Naive thymus-derived CD4-positive, alpha-beta T cell (primary cell): ENCODE results near the gene AVEN. TPM values are rescaled to one million over a fixed set of nuclear protein-coding genes. Genes with fewer than 3 reads are reported as not detected.

ENCODE experiments used
- ATAC-seq: fragments of 150-1000 bp; cut with Tn5 transposase; 2 replicates; pipeline ENCODE4 v1.10.0; 2021; ENCODE audit warnings: mild to moderate bottlenecking, moderate library complexity
- CTCF ChIA-PET: fragments of 350-600 bp; sonication (Branson Sonifier 250); formaldehyde crosslinking; loops from one replicate; lab custom pipeline; 2021; ENCODE audit warnings: antibody characterized with exemption; lab: Charles Lee
- POLR2A ChIA-PET: fragments of 350-600 bp; sonication (Branson Sonifier 250); formaldehyde crosslinking; loops from one replicate; lab custom pipeline; 2021; ENCODE audit warnings: antibody characterized with exemption, inconsistent platforms; lab: Charles Lee
- DNase-seq, 9 donors: peaks; one replicate each; pipeline versions ENCODE4 v3.0.0 to v3.0.0-alpha.2; 2020 to 2022; ENCODE audit warnings: mixed read lengths in 1 of 9
- H3K27ac ChIP-seq: one replicate; pipeline ENCODE4 v1.7.0; 2013; ENCODE audit warnings: mild to moderate bottlenecking, low read depth, low read length, moderate library complexity
- H3K27me3 ChIP-seq, 2 donors: one replicate each; pipeline ENCODE4 v1.7.0; 2013; ENCODE audit warnings: low read length in 2 of 2, mild to moderate bottlenecking in 2 of 2, moderate library complexity in 2 of 2; ENCODE audit not compliant: control insufficient read depth in 2 of 2, insufficient read depth in 2 of 2
- H3K36me3 ChIP-seq, 3 experiments: 1 replicate in 2 of 3; 2 replicates in 1 of 3; pipeline ENCODE4 v1.7.0; 2013; ENCODE audit warnings: low read length in 3 of 3, mild to moderate bottlenecking in 3 of 3, moderate library complexity in 1 of 3; ENCODE audit not compliant: insufficient read depth in 3 of 3, control insufficient read depth in 2 of 3
- H3K4me1 ChIP-seq, 2 donors: one replicate each; pipeline ENCODE4 v1.7.0; 2013; ENCODE audit warnings: low read length in 2 of 2, mild to moderate bottlenecking in 2 of 2, moderate library complexity in 1 of 2; ENCODE audit not compliant: control insufficient read depth in 2 of 2, insufficient read depth in 2 of 2
- H3K4me3 ChIP-seq: 2 replicates; pipeline ENCODE4 v1.7.0; 2013; ENCODE audit warnings: mild to moderate bottlenecking, low read length
- H3K9me3 ChIP-seq, 3 experiments: 1 replicate in 2 of 3; 2 replicates in 1 of 3; pipeline ENCODE4 v1.7.0; 2013; ENCODE audit warnings: low read length in 3 of 3; ENCODE audit not compliant: control insufficient read depth in 2 of 3
- H3K27ac Mint-ChIP-seq, 9 donors: one replicate each; pipeline ENCODE4 v1.8.0; 2020 to 2022; ENCODE audit warnings: mixed read lengths in 9 of 9, mild to moderate bottlenecking in 8 of 9, moderate library complexity in 5 of 9, inconsistent platforms in 2 of 9
- H3K27me3 Mint-ChIP-seq, 5 donors: one replicate each; pipeline ENCODE4 v1.8.0; 2021 to 2022; ENCODE audit warnings: mixed read lengths in 5 of 5, mild to moderate bottlenecking in 1 of 5
- H3K36me3 Mint-ChIP-seq, 5 donors: one replicate each; pipeline ENCODE4 v1.8.0; 2020 to 2022; ENCODE audit warnings: mixed read lengths in 5 of 5, mild to moderate bottlenecking in 3 of 5, inconsistent platforms in 1 of 5
- H3K4me1 Mint-ChIP-seq, 7 donors: one replicate each; pipeline ENCODE4 v1.8.0; 2020 to 2022; ENCODE audit warnings: mixed read lengths in 7 of 7, mild to moderate bottlenecking in 3 of 7, inconsistent platforms in 1 of 7
- H3K4me3 Mint-ChIP-seq, 10 donors: one replicate each; pipeline ENCODE4 v1.8.0; 2020 to 2022; ENCODE audit warnings: mild to moderate bottlenecking in 10 of 10, mixed read lengths in 10 of 10, moderate library complexity in 6 of 10, inconsistent platforms in 2 of 10
- H3K9me3 Mint-ChIP-seq, 11 donors: one replicate each; pipeline ENCODE4 v1.8.0; 2020 to 2022; ENCODE audit warnings: mixed read lengths in 11 of 11, mild to moderate bottlenecking in 4 of 11, inconsistent platforms in 1 of 11, moderate library complexity in 1 of 11
- intact Hi-C, 2 donors: fragments of 100-400 bp; cut with micrococcal nuclease; formaldehyde crosslinking; loops; one replicate each; pipeline ENCODE4 v1.15.1; 2023
- polyA plus RNA-seq, 2 donors: library from polyadenylated mRNA; unstranded; fragments of 300-500 nt; fragmentation: Illumina TruSeq; gene quantifications; one replicate each; pipeline ENCODE4 v1.2.3, GENCODE V29; 2021
- total RNA-seq, 6 experiments: library from RNA in 5 of 6; stranded (reverse) in 5 of 6; gene quantifications; 1 replicate in 5 of 6; 2 replicates in 1 of 6; pipeline ENCODE4 v1.2.3 and lab custom pipeline; 2021 to 2026

The AVEN gene
- total and polyA plus RNA-seq, 7 experiments from 2014 or later: 6.4 to 12.8 (median 6.8) TPM

DNA sequence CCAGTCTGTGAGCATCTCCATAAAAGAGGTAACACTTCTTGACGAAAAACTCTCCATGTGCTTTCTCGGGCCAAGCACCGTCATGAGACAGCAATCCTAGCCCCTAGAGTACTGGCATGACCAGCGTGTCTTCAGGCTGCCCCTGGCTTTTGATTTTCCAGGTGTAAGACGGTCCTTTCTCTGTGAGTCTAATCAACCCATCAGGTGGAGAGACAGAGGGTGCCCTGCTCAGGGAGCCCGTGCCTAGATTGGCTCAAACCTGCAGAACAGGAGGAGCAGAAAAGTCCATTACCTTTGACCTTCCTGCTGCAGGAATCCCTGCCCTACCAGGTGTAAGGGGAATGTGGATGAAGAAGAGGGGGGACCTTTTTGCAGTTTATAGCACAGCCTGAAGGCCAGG, 180.2 kb downstream of the AVEN start:
- no peaks in the 10 kb centered on the region for H3K4me1 ChIP-seq
- no peak overlapping the region for H3K27ac ChIP-seq
- ATAC-seq (no peak), DNase-seq (no peak)
- Mint-ChIP-seq H3K9me3 (peaks cover 0 to 3% (median 0%) of the 10 kb centered on the region in 11 donors), H3K27ac (no peak overlapping the region), H3K27me3 (no peaks in the 10 kb centered on the region), H3K4me3 (no peak overlapping the region), H3K36me3 (peaks cover 0 to 36% (median 23%) of the 10 kb centered on the region in 5 donors), H3K4me1 (no peaks in the 10 kb centered on the region)
- ChIA-PET CTCF (no interaction called here), POLR2A (no interaction called here)
- H3K9me3 ChIP-seq: no peaks in the 10 kb centered on the region
- no peaks in the 10 kb centered on the region for H3K36me3 ChIP-seq
- intact Hi-C loops: no loop called here
- no peaks in the 10 kb centered on the region for H3K27me3 ChIP-seq
- H3K4me3 ChIP-seq: no peak overlapping the region

DNA sequence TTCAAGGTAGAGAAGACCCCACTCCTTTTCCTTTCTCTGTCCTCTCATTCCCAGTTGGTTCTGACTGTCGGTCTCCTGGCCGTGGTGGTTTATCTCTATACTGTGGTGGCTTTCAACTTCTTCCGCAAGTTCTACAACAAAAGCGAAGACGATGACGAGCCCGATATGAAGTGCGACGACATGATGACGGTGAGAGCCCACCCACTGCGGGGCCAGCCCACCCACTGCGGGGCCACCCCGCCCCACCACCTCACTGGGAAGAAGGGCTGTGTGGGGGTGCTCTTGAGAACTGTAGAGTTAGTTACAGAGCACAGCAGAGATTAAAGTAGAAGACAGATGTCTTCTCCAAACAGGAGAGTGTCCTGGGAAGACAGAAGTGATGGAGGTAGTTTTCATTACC, 181.3 kb downstream of the AVEN start:
- no peaks in the 10 kb centered on the region for H3K27me3 Mint-ChIP-seq
- H3K36me3 ChIP-seq: no peaks in the 10 kb centered on the region
- DNase-seq (no peak), ATAC-seq (no peak)
- H3K27me3 ChIP-seq: no peaks in the 10 kb centered on the region
- no peaks in the 10 kb centered on the region for H3K4me1 ChIP-seq
- no peak overlapping the region for H3K27ac Mint-ChIP-seq
- CTCF ChIA-PET: no interaction called here
- H3K4me3 Mint-ChIP-seq: no peak overlapping the region
- H3K36me3 Mint-ChIP-seq: peaks cover 0 to 30% (median 17%) of the 10 kb centered on the region in 5 donors
- no peaks in the 10 kb centered on the region for H3K4me1 Mint-ChIP-seq
- H3K9me3 Mint-ChIP-seq: no peaks in the 10 kb centered on the region
- intact Hi-C loops: no loop called here
- POLR2A ChIA-PET: no interaction called here
- H3K27ac ChIP-seq: no peak overlapping the region
- no peak overlapping the region for H3K4me3 ChIP-seq
- H3K9me3 ChIP-seq: no peaks in the 10 kb centered on the region

DNA sequence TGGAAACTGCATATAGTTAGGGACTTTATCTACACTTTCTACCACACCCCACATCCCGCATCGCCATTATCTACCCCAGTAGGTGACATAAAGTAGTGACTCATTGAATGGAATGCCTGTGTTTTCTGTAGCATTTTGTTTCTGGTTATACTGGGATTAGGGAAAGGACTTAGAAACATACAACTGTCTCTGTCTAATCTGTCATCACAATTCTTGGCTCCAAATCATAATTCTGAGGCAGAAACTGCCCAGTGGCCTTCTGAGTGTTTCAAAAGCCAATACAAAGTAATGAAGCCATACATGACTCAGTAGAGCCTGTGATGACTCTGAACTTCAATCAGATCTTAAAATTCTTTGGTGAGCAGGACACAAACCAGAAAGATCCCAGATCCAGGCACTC, 186.4 kb downstream of the AVEN start:
- Mint-ChIP-seq H3K27ac (no peak overlapping the region), H3K36me3 (peaks cover 0 to 4% (median 0%) of the 10 kb centered on the region in 5 donors), H3K27me3 (no peaks in the 10 kb centered on the region), H3K4me3 (no peak overlapping the region), H3K9me3 (no peaks in the 10 kb centered on the region), H3K4me1 (no peaks in the 10 kb centered on the region)
- Histone ChIP-seq H3K4me3 (no peak overlapping the region), H3K27me3 (no peaks in the 10 kb centered on the region), H3K27ac (no peak overlapping the region), H3K4me1 (no peaks in the 10 kb centered on the region), H3K9me3 (no peaks in the 10 kb centered on the region), H3K36me3 (no peaks in the 10 kb centered on the region)
- POLR2A ChIA-PET: no interaction called here
- CTCF ChIA-PET: no interaction called here
- ATAC-seq (no peak), DNase-seq (no peak)
- intact Hi-C loops: no loop called here

DNA sequence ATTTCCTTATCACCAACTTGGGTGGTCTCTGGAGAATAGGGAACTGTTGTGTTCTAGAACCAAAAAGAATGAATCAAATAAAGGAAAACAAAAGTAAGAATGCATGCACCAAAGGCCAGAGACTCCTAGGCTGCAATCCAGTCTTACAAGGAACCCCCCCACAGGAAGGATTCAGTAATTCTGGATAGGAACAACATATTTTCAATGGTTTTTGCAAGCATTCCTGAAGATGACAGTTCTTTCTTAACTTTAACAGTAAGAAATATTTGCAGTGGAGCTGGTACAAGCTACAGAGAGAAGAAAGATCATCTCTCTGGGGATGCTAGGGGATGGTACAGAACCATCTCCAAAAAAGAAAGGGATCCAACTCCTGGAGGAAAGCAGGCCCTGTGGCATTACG, 186.9 kb downstream of the AVEN start:
- no peak overlapping the region for H3K27ac Mint-ChIP-seq
- ATAC-seq (no peak), DNase-seq (no peak)
- no peaks in the 10 kb centered on the region for H3K4me1 Mint-ChIP-seq
- Histone ChIP-seq H3K4me1 (no peaks in the 10 kb centered on the region), H3K27ac (no peak overlapping the region), H3K4me3 (no peak overlapping the region), H3K27me3 (no peaks in the 10 kb centered on the region), H3K9me3 (no peaks in the 10 kb centered on the region), H3K36me3 (no peaks in the 10 kb centered on the region)
- ChIA-PET POLR2A (no interaction called here), CTCF (no interaction called here)
- H3K9me3 Mint-ChIP-seq: no peaks in the 10 kb centered on the region
- H3K36me3 Mint-ChIP-seq: no peaks in the 10 kb centered on the region
- no peak overlapping the region for H3K4me3 Mint-ChIP-seq
- intact Hi-C loops: no loop called here
- no peaks in the 10 kb centered on the region for H3K27me3 Mint-ChIP-seq

DNA sequence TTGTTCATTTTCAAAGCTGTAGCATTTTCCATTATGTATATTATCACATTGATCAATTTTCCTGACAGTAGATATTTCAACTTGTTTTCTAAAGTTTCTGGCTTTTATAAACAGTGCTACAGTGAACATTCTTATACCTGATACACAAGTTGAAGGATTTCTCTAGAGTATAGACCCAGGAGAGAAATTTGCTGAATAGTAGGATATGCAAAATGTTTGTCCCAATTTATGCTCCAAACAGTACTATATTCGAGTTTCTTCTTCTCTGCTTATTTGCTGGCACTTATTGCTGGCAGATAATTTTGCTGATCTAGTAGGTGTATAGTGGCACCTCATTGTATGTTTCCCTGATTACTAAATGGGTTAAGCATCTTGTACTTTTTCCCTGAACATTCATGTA, 187.9 kb downstream of the AVEN start:
- H3K36me3 ChIP-seq: no peaks in the 10 kb centered on the region
- Mint-ChIP-seq H3K36me3 (no peaks in the 10 kb centered on the region), H3K9me3 (peaks cover 0 to 4% (median 0%) of the 10 kb centered on the region in 11 donors), H3K4me3 (no peak overlapping the region), H3K27me3 (peaks cover 0 to 8% (median 0%) of the 10 kb centered on the region in 5 donors), H3K4me1 (no peaks in the 10 kb centered on the region), H3K27ac (no peak overlapping the region)
- no peak overlapping the region for H3K27ac ChIP-seq
- intact Hi-C loops: no loop called here
- ATAC-seq (no peak), DNase-seq (no peak)
- ChIA-PET CTCF (no interaction called here), POLR2A (no interaction called here)
- H3K4me1 ChIP-seq: no peaks in the 10 kb centered on the region
- H3K4me3 ChIP-seq: no peak overlapping the region
- H3K9me3 ChIP-seq: no peaks in the 10 kb centered on the region
- H3K27me3 ChIP-seq: no peaks in the 10 kb centered on the region

DNA sequence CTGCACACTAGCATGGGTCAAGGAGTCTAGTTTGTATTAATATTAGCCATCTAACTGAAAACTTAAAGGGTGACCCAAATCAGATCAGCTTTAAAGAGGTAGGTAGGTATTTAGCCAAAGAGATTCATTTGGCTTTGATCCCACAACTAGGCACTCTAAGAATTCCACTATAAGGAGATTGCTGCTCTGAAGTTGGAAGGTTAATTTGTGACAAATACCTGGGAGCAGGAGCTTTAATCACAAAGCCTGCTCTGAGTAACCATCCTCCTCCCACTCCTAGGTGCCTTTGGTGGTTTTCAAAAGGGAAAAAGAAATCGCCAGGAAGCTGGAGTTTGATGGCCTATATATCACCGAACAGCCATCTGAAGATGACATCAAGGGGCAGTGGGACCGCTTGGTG, 191.0 kb downstream of the AVEN start:
- H3K9me3 ChIP-seq: no peaks in the 10 kb centered on the region
- ChIA-PET CTCF (no interaction called here), POLR2A (no interaction called here)
- no peak overlapping the region for H3K4me3 ChIP-seq
- intact Hi-C loops: no loop called here
- Mint-ChIP-seq H3K9me3 (peaks cover 0 to 7% (median 0%) of the 10 kb centered on the region in 11 donors), H3K4me1 (no peaks in the 10 kb centered on the region), H3K27me3 (peaks cover 0 to 15% (median 4%) of the 10 kb centered on the region in 5 donors), H3K36me3 (no peaks in the 10 kb centered on the region), H3K4me3 (no peak overlapping the region), H3K27ac (no peak overlapping the region)
- ATAC-seq: no peak
- no peaks in the 10 kb centered on the region for H3K36me3 ChIP-seq
- no peaks in the 10 kb centered on the region for H3K4me1 ChIP-seq
- no peak overlapping the region for H3K27ac ChIP-seq
- DNase-seq: no peak
- no peaks in the 10 kb centered on the region for H3K27me3 ChIP-seq

DNA sequence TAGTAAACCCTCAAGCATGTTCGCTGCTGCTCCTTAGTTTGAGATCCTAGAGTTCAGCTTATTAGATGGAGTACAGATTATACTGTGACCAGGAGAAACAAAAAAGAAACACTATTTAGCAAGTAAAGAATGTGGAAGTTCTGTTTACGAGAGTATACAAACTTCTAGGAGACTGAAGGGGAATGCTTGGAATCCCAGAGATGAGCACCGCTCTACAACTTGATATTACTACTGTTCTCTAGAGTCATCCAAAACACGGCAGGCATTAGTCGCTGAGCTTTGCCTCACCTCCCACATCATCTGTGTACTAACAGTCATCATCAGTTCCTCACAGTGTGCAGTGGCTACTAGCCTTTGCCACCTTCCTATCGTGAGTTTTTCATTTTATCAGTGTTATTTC, 192.1 kb downstream of the AVEN start:
- Histone ChIP-seq H3K27me3 (no peaks in the 10 kb centered on the region), H3K36me3 (no peaks in the 10 kb centered on the region), H3K4me1 (no peaks in the 10 kb centered on the region), H3K9me3 (no peaks in the 10 kb centered on the region), H3K4me3 (no peak overlapping the region), H3K27ac (no peak overlapping the region)
- no peaks in the 10 kb centered on the region for H3K36me3 Mint-ChIP-seq
- ATAC-seq: no peak
- no peak for DNase-seq
- ChIA-PET POLR2A (no interaction called here), CTCF (no interaction called here)
- H3K27me3 Mint-ChIP-seq: peaks cover 0 to 22% (median 9%) of the 10 kb centered on the region in 5 donors
- intact Hi-C loops: no loop called here
- no peak overlapping the region for H3K4me3 Mint-ChIP-seq
- no peaks in the 10 kb centered on the region for H3K4me1 Mint-ChIP-seq
- peaks cover 0 to 7% (median 0%) of the 10 kb centered on the region in 11 donors for H3K9me3 Mint-ChIP-seq
- no peak overlapping the region for H3K27ac Mint-ChIP-seq
